Natural killer cell (primary cell): ENCODE data around the gene CPEB4. TPM values are rescaled to one million over a fixed set of nuclear protein-coding genes. Genes with fewer than 3 reads are reported as not detected.

Experiments
- ATAC-seq, 3 donors: fragments of 150-1000 bp in 2 of 3; fragments of 200-7000 bp in 1 of 3; cut with Tn5 transposase; 1 replicate in 1 of 3; 2 replicates in 2 of 3; pipeline ENCODE4 v1.10.0; 2021; ENCODE audit warnings: mild to moderate bottlenecking in 2 of 3, moderate library complexity in 2 of 3
- DNase-seq, 2 donors: peaks; one replicate each; pipeline versions ENCODE4 v3.0.0 to v3.0.0-alpha.2; 2013 to 2021; ENCODE audit warnings: mixed read lengths in 1 of 2
- H3K27ac ChIP-seq: one replicate; pipeline ENCODE4 v1.5.1; 2013; ENCODE audit warnings: mild to moderate bottlenecking, low read length
- H3K27me3 ChIP-seq: one replicate; pipeline ENCODE4 v1.6.1; 2013; ENCODE audit warnings: low read length; ENCODE audit not compliant: control insufficient read depth, insufficient read depth
- H3K36me3 ChIP-seq: one replicate; pipeline ENCODE4 v1.6.1; 2013; ENCODE audit warnings: low read length; ENCODE audit not compliant: control insufficient read depth, insufficient read depth
- H3K4me1 ChIP-seq: one replicate; pipeline ENCODE4 v1.6.1; 2013; ENCODE audit warnings: low read length; ENCODE audit not compliant: control insufficient read depth, insufficient read depth
- H3K4me3 ChIP-seq: one replicate; pipeline ENCODE4 v1.5.1; 2013; ENCODE audit warnings: low read length
- H3K9me3 ChIP-seq: one replicate; pipeline ENCODE4 v1.6.1; 2013; ENCODE audit warnings: low read length; ENCODE audit not compliant: control insufficient read depth, insufficient read depth
- H3K27ac Mint-ChIP-seq, 2 donors: one replicate each; pipeline ENCODE4 v1.8.0; 2022; ENCODE audit warnings: mild to moderate bottlenecking in 2 of 2, mixed read lengths in 2 of 2, moderate library complexity in 1 of 2
- H3K27me3 Mint-ChIP-seq, 2 donors: one replicate each; pipeline ENCODE4 v1.8.0; 2022; ENCODE audit warnings: low read depth in 2 of 2, mixed read lengths in 2 of 2
- H3K36me3 Mint-ChIP-seq: one replicate; pipeline ENCODE4 v1.8.0; 2022; ENCODE audit warnings: mixed read lengths
- H3K4me1 Mint-ChIP-seq, 2 donors: one replicate each; pipeline ENCODE4 v1.8.0; 2022; ENCODE audit warnings: mixed read lengths in 2 of 2
- H3K4me3 Mint-ChIP-seq: one replicate; pipeline ENCODE4 v1.8.0; 2022; ENCODE audit warnings: mild to moderate bottlenecking, moderate library complexity, mixed read lengths
- H3K9me3 Mint-ChIP-seq, 2 donors: one replicate each; pipeline ENCODE4 v1.8.0; 2022; ENCODE audit warnings: mixed read lengths in 2 of 2
- WGBS: methylation state at CpG from one replicate; pipeline ENCODE4 v1.1.7; 2013; ENCODE audit warnings: missing lambda C conversion rate; ENCODE audit not compliant: insufficient coverage; 5-methylcytosine and 5-hydroxymethylcytosine counted together
- intact Hi-C: fragments of 100-400 bp; cut with micrococcal nuclease; formaldehyde crosslinking; loops from one replicate; pipeline ENCODE4 v1.14.2; 2022
- total RNA-seq, 4 donors: library from RNA; stranded (reverse); fragments of 120-200 nt in 1 of 4; gene quantifications; one replicate each; pipeline versions ENCODE4 v1.2.3 to v1.2.4, GENCODE V29; 2013 to 2022
- TF ChIP-seq, protein P1 (sequence below): fragments of 200-600 bp; IDR thresholded peaks from one replicate; pipeline ENCODE4 v1.8.0; 2022; ENCODE audit warnings: antibody characterized with exemption

The CPEB4 gene
- total RNA-seq, 3 donors from 2014 or later (not counting 1 experiment from before 2014, with no cell fraction given) = 44.4 to 60.4 (median 55.1) TPM

GRCh38 chr5:173913686-173914321 is 25.7 kb downstream of the CPEB4 start:
- Mint-ChIP-seq H3K27ac (no peak overlapping the region), H3K4me1 (peaks cover 5 to 6% of the 10 kb centered on the region in 2 donors), H3K36me3 (no peaks in the 10 kb centered on the region), H3K9me3 (no peaks in the 10 kb centered on the region), H3K4me3 (no peak overlapping the region), H3K27me3 (no peaks in the 10 kb centered on the region)
- Histone ChIP-seq H3K36me3 (peaks cover 12% of the 10 kb centered on the region), H3K4me3 (no peak overlapping the region), H3K27ac (no peak overlapping the region), H3K9me3 (no peaks in the 10 kb centered on the region), H3K4me1 (peaks cover 4% of the 10 kb centered on the region), H3K27me3 (no peaks in the 10 kb centered on the region)
- 90% methylated on average over 2 of the region's 4 CpGs for WGBS
- TF ChIP-seq, protein P1, sequence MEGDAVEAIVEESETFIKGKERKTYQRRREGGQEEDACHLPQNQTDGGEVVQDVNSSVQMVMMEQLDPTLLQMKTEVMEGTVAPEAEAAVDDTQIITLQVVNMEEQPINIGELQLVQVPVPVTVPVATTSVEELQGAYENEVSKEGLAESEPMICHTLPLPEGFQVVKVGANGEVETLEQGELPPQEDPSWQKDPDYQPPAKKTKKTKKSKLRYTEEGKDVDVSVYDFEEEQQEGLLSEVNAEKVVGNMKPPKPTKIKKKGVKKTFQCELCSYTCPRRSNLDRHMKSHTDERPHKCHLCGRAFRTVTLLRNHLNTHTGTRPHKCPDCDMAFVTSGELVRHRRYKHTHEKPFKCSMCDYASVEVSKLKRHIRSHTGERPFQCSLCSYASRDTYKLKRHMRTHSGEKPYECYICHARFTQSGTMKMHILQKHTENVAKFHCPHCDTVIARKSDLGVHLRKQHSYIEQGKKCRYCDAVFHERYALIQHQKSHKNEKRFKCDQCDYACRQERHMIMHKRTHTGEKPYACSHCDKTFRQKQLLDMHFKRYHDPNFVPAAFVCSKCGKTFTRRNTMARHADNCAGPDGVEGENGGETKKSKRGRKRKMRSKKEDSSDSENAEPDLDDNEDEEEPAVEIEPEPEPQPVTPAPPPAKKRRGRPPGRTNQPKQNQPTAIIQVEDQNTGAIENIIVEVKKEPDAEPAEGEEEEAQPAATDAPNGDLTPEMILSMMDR = no peak
- ATAC-seq = no peak
- intact Hi-C loops = no loop called here
- DNase-seq = no peak

DNA sequence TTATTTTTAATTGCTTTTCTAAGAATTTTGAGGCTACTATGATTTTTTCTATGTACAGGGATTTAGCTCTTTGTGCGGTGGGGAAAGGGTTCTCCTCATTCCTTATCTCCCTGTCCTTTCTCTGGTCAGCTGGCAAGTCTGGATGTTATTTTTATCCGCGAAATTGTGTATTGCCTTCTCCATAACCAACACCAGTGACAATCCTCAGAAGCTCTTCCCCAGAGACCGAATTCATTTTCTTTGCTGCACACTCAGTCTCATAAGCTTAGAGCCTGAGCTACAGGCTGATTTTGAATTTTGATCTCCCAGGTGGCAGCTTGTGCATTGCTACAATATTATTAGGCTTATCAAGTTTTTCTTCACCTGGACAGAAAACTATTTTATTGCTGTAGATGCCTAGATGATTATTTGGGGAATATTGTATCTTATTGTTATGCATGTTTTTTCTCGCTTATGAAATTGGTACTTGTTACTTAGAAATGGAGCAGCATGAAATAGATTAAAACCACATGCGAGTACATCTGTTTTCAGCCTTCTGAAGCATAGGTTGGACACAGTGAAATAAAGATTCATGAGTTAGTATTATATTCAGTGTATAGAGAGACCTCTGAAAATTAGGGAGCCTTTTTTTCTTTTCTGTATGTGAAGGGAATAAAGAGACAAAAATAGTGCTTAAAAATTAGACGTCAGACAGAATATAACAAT is 27.3 kb downstream of the CPEB4 start:
- ATAC-seq = no peak
- H3K27me3 ChIP-seq = no peaks in the 10 kb centered on the region
- no peaks in the 10 kb centered on the region for H3K9me3 Mint-ChIP-seq
- H3K4me1 Mint-ChIP-seq = no peaks in the 10 kb centered on the region
- H3K4me1 ChIP-seq = peaks cover 4% of the 10 kb centered on the region
- no peak overlapping the region for H3K4me3 Mint-ChIP-seq
- no peak overlapping the region for H3K27ac Mint-ChIP-seq
- H3K27ac ChIP-seq = no peak overlapping the region
- TF ChIP-seq, protein P1 = no peak
- no peaks in the 10 kb centered on the region for H3K27me3 Mint-ChIP-seq
- intact Hi-C loops = no loop called here
- H3K4me3 ChIP-seq = no peak overlapping the region
- no peaks in the 10 kb centered on the region for H3K36me3 Mint-ChIP-seq
- peaks cover 13% of the 10 kb centered on the region for H3K36me3 ChIP-seq
- 98% methylated on average over 6 of the region's 7 CpGs for WGBS
- no peaks in the 10 kb centered on the region for H3K9me3 ChIP-seq
- no peak for DNase-seq

GRCh38 chr5:173916233-173916632 is 28.1 kb downstream of the CPEB4 start:
- intact Hi-C loops = no loop called here
- peak overlapping the region in 1 of 2 donors; percentile 33 for H3K27ac Mint-ChIP-seq
- TF ChIP-seq, protein P1 = no peak
- Histone ChIP-seq H3K9me3 (no peaks in the 10 kb centered on the region), H3K27me3 (no peaks in the 10 kb centered on the region), H3K27ac (no peak overlapping the region), H3K4me1 (peaks cover 4% of the 10 kb centered on the region), H3K4me3 (no peak overlapping the region), H3K36me3 (peaks cover 9% of the 10 kb centered on the region)
- H3K36me3 Mint-ChIP-seq = no peaks in the 10 kb centered on the region
- no peak overlapping the region for H3K4me3 Mint-ChIP-seq
- WGBS = 67% methylated on average over 2 of the region's 3 CpGs
- no peaks in the 10 kb centered on the region for H3K4me1 Mint-ChIP-seq
- H3K9me3 Mint-ChIP-seq = no peaks in the 10 kb centered on the region
- DNase-seq = no peak
- no peaks in the 10 kb centered on the region for H3K27me3 Mint-ChIP-seq
- ATAC-seq = no peak
